HepG2 (cell line): ENCODE measurements around the gene FDXR. TPM values are rescaled to one million over a fixed set of nuclear protein-coding genes. Genes with fewer than 3 reads are reported as not detected.
"Not testable (repeated sequence)": the region's sequence is repeated elsewhere in the genome, so short reads cannot be mapped to it uniquely, and the experiment has no call there.

Experiments used
- ATAC-seq: fragments of 200-7000 bp; cut with Tn5 transposase; 3 replicates; pipeline ENCODE4 v1.9.1; 2020; ENCODE audit warnings: mild to moderate bottlenecking, moderate library complexity
- BruUV-seq: library from RNA; stranded (reverse); fragments of 400-500 nt; replicated peaks from 2 replicates; lab custom pipeline; 2021; lab: Mats Ljungman, UMichigan
- CTCF ChIA-PET: fragments of 300-600 bp; formaldehyde crosslinking; extraction: SDS; loops from one replicate; lab custom pipeline; 2021; ENCODE audit warnings: low total read pairs, inconsistent platforms, low intra/inter-chr PET ratio; lab: Yijun Ruan, JAX
- POLR2A ChIA-PET: fragments of 350-600 bp; sonication (Branson Sonifier 250); formaldehyde crosslinking; loops from one replicate; lab custom pipeline; 2020; ENCODE audit warnings: antibody characterized with exemption, inconsistent platforms; lab: Yijun Ruan, JAX
- DNase-seq: peaks from one replicate; pipeline ENCODE4 v3.0.0-alpha.2; 2015; ENCODE audit warnings: low spot score
- FAIRE-seq: peaks from 3 replicates; lab custom pipeline; 2011; peaks lifted over from hg19 to GRCh38; lab: Jason Lieb, UNC
- H2AFZ ChIP-seq: one replicate; pipeline ENCODE4 v1.6.1; 2011; ENCODE audit warnings: low read length, inconsistent platforms
- H3K27ac ChIP-seq: fragments of 300-600 bp; 3 replicates; pipeline ENCODE4 v1.8.0; 2011; ENCODE audit warnings: mixed run types, mild to moderate bottlenecking, mixed read lengths, low read length, inconsistent platforms; ENCODE audit not compliant: insufficient read depth; ENCODE audit errors: extremely low read length
- H3K27me3 ChIP-seq, 2 experiments: fragments of 200-600 bp in 1 of 2; 2 replicates in 1 of 2; 3 replicates in 1 of 2; pipeline versions ENCODE4 v1.6.0 to v1.8.0; 2011; ENCODE audit warnings: low read length in 2 of 2, mild to moderate bottlenecking in 2 of 2, moderate library complexity in 2 of 2, inconsistent platforms in 1 of 2; ENCODE audit not compliant: insufficient read depth in 2 of 2, control insufficient read depth in 1 of 2
- H3K36me3 ChIP-seq, 2 experiments: fragments of 200-600 bp in 1 of 2; replicated peaks in 1 of 2; 2 replicates in 1 of 2; 3 replicates in 1 of 2; pipeline versions ENCODE4 v1.5.1 to v1.8.0; 2011; ENCODE audit warnings: low read length in 2 of 2, inconsistent platforms in 1 of 2; ENCODE audit not compliant: insufficient read depth in 2 of 2, control insufficient read depth in 1 of 2
- H3K4me1 ChIP-seq: 2 replicates; pipeline ENCODE4 v1.5.1; 2012; ENCODE audit warnings: low read length, inconsistent platforms; ENCODE audit not compliant: insufficient read depth
- H3K4me2 ChIP-seq: 2 replicates; pipeline ENCODE4 v1.6.0; 2011; ENCODE audit warnings: low read depth, low read length, inconsistent platforms
- H3K4me3 ChIP-seq, 3 experiments: fragments of 200-600 bp in 1 of 3; sonication (generic), shearing (Covaris generic) in 1 of 3; replicated peaks in 1 of 3; 2 replicates each; pipeline ENCODE4 v1.5.1; 2011 to 2016; ENCODE audit warnings: low read length in 3 of 3, inconsistent platforms in 2 of 3, low read depth in 2 of 3, mild to moderate bottlenecking in 2 of 3, control low read depth in 1 of 3, mixed read lengths in 1 of 3; ENCODE audit not compliant: insufficient read depth in 1 of 3
- H3K79me2 ChIP-seq: one replicate; pipeline ENCODE4 v1.6.1; 2011; ENCODE audit warnings: low read length, inconsistent platforms; ENCODE audit not compliant: insufficient read depth
- H3K9ac ChIP-seq: 2 replicates; pipeline ENCODE4 v1.6.0; 2011; ENCODE audit warnings: mild to moderate bottlenecking, low read depth, low read length, inconsistent platforms; ENCODE audit not compliant: insufficient read depth
- H3K9me3 ChIP-seq: 2 replicates; pipeline ENCODE4 v1.5.1; 2012; ENCODE audit warnings: mild to moderate bottlenecking, low read length
- H4K20me1 ChIP-seq: 2 replicates; pipeline ENCODE4 v1.6.0; 2011; ENCODE audit warnings: inconsistent platforms, mild to moderate bottlenecking, low read length, moderate library complexity; ENCODE audit not compliant: insufficient read depth
- GABPA ChIP-seq, 2 experiments: IDR thresholded peaks; 2 replicates each; pipeline ENCODE4 v1.6.1; 2011 to 2016; ENCODE audit warnings: low read depth in 2 of 2, low read length in 1 of 2, missing biosample characterization in 1 of 2, missing genetic modification characterization in 1 of 2
- HOXA7 ChIP-seq: sonication (generic); formaldehyde crosslinking; IDR thresholded peaks from 2 replicates; pipeline ENCODE4 v1.8.1; 2022; ENCODE audit warnings: mild to moderate bottlenecking, missing genetic modification reagents, moderate library complexity
- NCOA1 ChIP-seq: sonication (generic); formaldehyde crosslinking; IDR thresholded peaks from 2 replicates; pipeline ENCODE4 v1.9.0; 2021; ENCODE audit warnings: missing genetic modification reagents
- NFYB ChIP-seq: sonication (generic); formaldehyde crosslinking; IDR thresholded peaks from 2 replicates; pipeline ENCODE4 v1.4.0; 2020; ENCODE audit warnings: missing genetic modification reagents
- NFYC ChIP-seq: IDR thresholded peaks from 2 replicates; pipeline ENCODE4 v1.6.1; 2016; ENCODE audit warnings: missing genetic modification reagents, missing compliant biosample characterization
- ZNF510 ChIP-seq: sonication (generic); formaldehyde crosslinking; IDR thresholded peaks from 2 replicates; pipeline ENCODE4 v1.4.0; 2020; ENCODE audit warnings: low read depth, mild to moderate bottlenecking, missing genetic modification reagents
- ZNF768 ChIP-seq: sonication (generic); formaldehyde crosslinking; IDR thresholded peaks from 2 replicates; pipeline ENCODE4 v1.4.0; 2020; ENCODE audit warnings: missing genetic modification reagents
- ZSCAN12 ChIP-seq: sonication (generic); formaldehyde crosslinking; IDR thresholded peaks from 2 replicates; pipeline ENCODE4 v1.9.0; 2021; ENCODE audit warnings: mild to moderate bottlenecking, missing genetic modification reagents
- WGBS: methylation state at CpG from one replicate; pipeline ENCODE4 v1.1.6; 2017; ENCODE audit warnings: low lambda C conversion rate; 5-methylcytosine and 5-hydroxymethylcytosine counted together
- in situ Hi-C: cut with HindIII; loops from 2 replicates; pipeline ENCODE4 v1.10.0; 2017; ENCODE audit warnings: low pct_unique_long_range_greater_than_20kb; ENCODE audit not compliant: extremely low pct_ligation_motif_present
- intact Hi-C: fragments of 100-400 bp; cut with micrococcal nuclease; formaldehyde crosslinking; loops from one replicate; pipeline ENCODE4 v1.10.0; 2022; ENCODE audit not compliant: unreplicated experiment
- polyA plus RNA-seq, 8 experiments: library from polyadenylated mRNA; depleted of rRNA in 3 of 8; stranded (reverse) in 7 of 8; unstranded in 1 of 8; fragments of >200 nt; fragmentation: Illumina TruSeq in 4 of 8; extraction: Trizol in 4 of 8; gene quantifications; 2 replicates each; pipeline versions ENCODE4 v1.2.1 to v1.2.3, GENCODE V29; 2011 to 2016; ENCODE audit warnings: low read depth in 4 of 8, missing spikeins in 1 of 8, mixed read lengths in 1 of 8; ENCODE audit not compliant: insufficient read depth in 1 of 8
- total RNA-seq, 5 experiments: library from RNA; depleted of rRNA; stranded (reverse); fragments of >200 nt; fragmentation: Illumina TruSeq; extraction: Trizol; gene quantifications; 2 replicates each; pipeline ENCODE4 v1.2.3, GENCODE V29; 2016; ENCODE audit warnings: low read depth in 1 of 5
- TF ChIP-seq, protein P1 (sequence below): sonication (generic); formaldehyde crosslinking; IDR thresholded peaks from 2 replicates; pipeline ENCODE4 v1.4.0; 2020; ENCODE audit warnings: missing genetic modification reagents, mild to moderate bottlenecking, borderline replicate concordance
- TF ChIP-seq, protein P2 (sequence below): sonication (generic); formaldehyde crosslinking; conservative IDR thresholded peaks from 2 replicates; pipeline ENCODE4 v1.8.0; 2022; ENCODE audit warnings: low read depth, missing genetic modification reagents

FDXR gene
- total and polyA plus RNA-seq, 2 of the 13 experiments (the other 11 are each of a cell fraction or from before 2014, with no cell fraction given) = 23.4 to 116 TPM

DNA sequence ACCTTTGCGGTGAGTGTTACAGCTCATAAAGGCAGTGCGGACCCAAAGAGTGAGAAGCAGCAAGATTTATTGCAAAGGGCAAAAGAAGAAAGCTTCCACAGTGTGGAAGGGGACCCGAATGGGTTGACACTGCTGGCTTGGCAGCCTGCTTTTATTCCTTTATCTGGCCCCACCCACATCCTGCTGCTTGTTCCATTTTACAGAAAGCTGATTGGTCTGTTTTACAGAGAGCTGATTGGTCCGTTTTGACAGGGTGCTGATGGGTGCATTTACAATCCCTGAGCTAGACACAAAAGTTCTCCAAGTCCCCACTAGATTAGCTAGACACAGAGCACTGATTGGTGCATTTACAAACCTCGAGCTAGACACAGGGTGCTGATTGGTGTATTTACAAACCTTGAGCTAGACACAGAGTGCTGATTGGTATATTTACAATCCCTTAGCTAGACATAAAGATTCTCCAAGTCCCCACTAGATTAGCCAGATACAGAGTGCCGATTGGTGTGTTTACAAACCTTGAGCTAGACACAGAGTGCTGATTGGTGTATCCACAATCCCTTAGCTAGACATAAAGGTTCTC lies 33.5 kb upstream of the FDXR start:
- POLR2A ChIA-PET = interaction anchor here (1.4 to 2.0 kb wide), 2 partner anchors 33 to 55 kb away, joined by 3 to 12 read pairs; partner anchors contain the start of gene FDXR
- H3K4me3 ChIP-seq, CTCF ChIA-PET, H3K27ac ChIP-seq, BruUV-seq, H2AFZ ChIP-seq, intact Hi-C loops, DNase-seq, FAIRE-seq, ATAC-seq, H4K20me1 ChIP-seq, in situ Hi-C loops, H3K36me3 ChIP-seq, H3K9ac ChIP-seq, H3K79me2 ChIP-seq, H3K4me2 ChIP-seq, H3K9me3 ChIP-seq: not testable (repeated sequence)
- Histone ChIP-seq H3K27me3 (peaks cover 5 to 32% of the 10 kb centered on the region in 2 experiments), H3K4me1 (peaks cover 14% of the 10 kb centered on the region; the same call in 1 of the 2 replicates)
- 33% methylated on average over 5 of the region's 6 CpGs for WGBS
- TF ChIP-seq NFYB (CRISPR knock-in tag) = peak; percentile 77
- TF ChIP-seq NFYC (CRISPR knock-in tag) = peak; percentile 69

DNA sequence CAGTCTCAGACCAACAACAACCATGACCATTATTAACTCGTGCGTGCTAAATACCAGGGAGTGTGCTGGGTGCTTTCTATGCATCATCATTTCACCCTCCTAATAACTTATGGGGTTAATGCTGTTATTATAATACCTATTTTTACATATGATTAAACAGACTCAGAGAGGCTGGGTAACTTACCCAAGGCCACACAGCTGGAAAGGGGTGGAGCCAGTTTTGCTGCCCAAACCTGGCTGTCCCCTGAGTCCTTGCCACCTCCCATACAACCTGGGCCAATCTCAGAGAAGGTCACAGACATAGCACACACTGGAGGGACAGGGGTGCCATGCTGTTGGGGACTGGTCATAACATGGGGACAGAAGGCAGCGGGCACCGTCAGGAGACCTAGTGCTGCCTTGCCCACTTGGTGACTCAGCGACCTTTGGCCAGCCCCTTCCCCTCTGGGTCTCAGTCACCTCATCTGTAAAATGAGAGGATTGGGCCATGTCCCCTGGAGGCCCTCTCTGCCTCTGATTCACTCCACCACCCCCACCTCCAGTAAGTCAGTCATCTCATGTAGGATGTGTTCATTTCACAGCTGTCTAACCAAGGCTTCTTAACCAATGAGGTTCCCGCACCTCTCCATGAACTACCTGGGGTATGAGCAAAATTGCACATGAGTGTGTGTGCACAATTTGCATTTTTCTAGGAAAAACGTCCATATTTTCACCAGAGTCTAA lies 32.1 kb upstream of the FDXR start:
- Histone ChIP-seq H3K9me3 (no peaks in the 10 kb centered on the region), H3K36me3 (no peaks in the 10 kb centered on the region), H3K9ac (no peak overlapping the region), H3K4me3 (no peak overlapping the region), H2AFZ (no peak overlapping the region), H3K27ac (no peak overlapping the region), H4K20me1 (no peaks in the 10 kb centered on the region), H3K4me1 (0 out of 2 replicates have a peak, but pooled peaks cover 6% of the 10 kb centered on the region), H3K4me2 (no peak overlapping the region), H3K79me2 (no peaks in the 10 kb centered on the region), H3K27me3 (peaks cover 9 to 47% of the 10 kb centered on the region in 2 experiments)
- TF ChIP-seq ZSCAN12 (no peak), ZNF510 (no peak), ZNF768 (peak; percentile 93), NCOA1 (CRISPR knock-in tag) (no peak), GABPA (IDR thresholded peaks at IDR 0.05; ENCODE audit: low read depth, low read length) (no peak), GABPA (CRISPR knock-in tag; IDR thresholded peaks at IDR 0.05; ENCODE audit: low read depth) (no peak), HOXA7 (CRISPR knock-in tag) (no peak)
- TF ChIP-seq, protein P1, sequence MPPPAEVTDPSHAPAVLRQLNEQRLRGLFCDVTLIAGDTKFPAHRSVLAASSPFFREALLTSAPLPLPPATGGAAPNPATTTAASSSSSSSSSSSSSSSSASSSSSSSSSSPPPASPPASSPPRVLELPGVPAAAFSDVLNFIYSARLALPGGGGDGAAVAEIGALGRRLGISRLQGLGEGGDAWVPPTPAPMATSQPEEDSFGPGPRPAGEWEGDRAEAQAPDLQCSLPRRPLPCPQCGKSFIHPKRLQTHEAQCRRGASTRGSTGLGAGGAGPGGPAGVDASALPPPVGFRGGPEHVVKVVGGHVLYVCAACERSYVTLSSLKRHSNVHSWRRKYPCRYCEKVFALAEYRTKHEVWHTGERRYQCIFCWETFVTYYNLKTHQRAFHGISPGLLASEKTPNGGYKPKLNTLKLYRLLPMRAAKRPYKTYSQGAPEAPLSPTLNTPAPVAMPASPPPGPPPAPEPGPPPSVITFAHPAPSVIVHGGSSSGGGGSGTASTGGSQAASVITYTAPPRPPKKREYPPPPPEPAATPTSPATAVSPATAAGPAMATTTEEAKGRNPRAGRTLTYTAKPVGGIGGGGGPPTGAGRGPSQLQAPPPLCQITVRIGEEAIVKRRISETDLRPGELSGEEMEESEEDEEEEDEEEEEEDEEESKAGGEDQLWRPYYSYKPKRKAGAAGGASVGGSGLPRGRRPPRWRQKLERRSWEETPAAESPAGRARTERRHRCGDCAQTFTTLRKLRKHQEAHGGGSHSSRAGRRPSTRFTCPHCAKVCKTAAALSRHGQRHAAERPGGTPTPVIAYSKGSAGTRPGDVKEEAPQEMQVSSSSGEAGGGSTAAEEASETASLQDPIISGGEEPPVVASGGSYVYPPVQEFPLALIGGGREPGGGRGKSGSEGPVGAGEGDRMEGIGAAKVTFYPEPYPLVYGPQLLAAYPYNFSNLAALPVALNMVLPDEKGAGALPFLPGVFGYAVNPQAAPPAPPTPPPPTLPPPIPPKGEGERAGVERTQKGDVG (CRISPR knock-in tag) = no peak
- TF ChIP-seq, protein P2, sequence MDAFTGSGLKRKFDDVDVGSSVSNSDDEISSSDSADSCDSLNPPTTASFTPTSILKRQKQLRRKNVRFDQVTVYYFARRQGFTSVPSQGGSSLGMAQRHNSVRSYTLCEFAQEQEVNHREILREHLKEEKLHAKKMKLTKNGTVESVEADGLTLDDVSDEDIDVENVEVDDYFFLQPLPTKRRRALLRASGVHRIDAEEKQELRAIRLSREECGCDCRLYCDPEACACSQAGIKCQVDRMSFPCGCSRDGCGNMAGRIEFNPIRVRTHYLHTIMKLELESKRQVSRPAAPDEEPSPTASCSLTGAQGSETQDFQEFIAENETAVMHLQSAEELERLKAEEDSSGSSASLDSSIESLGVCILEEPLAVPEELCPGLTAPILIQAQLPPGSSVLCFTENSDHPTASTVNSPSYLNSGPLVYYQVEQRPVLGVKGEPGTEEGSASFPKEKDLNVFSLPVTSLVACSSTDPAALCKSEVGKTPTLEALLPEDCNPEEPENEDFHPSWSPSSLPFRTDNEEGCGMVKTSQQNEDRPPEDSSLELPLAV (CRISPR knock-in tag) = no peak
- DNase-seq (no peak), FAIRE-seq (no peak), ATAC-seq (no peak)
- intact Hi-C loops = no loop called here
- WGBS = 31% methylated on average over 4 of the region's 7 CpGs
- no TSS peak for BruUV-seq
- ChIA-PET CTCF (no interaction called here), POLR2A (no interaction called here)
- in situ Hi-C loops = no loop called here
